HL-60/S4 treated with retinoic acid at 250 ng/mL for 4 days and 3 days (cell line): ENCODE data around the gene ARRB1.

Source experiments
- in situ Hi-C: fragments of 300-500 bp; cut with MboI; formaldehyde crosslinking; loops from 2 replicates; pipeline ENCODE4 v1.7.0; 2022; ENCODE audit warnings: low sequenced_read_pairs

Gene ARRB1

GRCh38 chr11:75263944-75264349 is 87.5 kb downstream of the ARRB1 start:
- in situ Hi-C loops, result no loop called here

DNA sequence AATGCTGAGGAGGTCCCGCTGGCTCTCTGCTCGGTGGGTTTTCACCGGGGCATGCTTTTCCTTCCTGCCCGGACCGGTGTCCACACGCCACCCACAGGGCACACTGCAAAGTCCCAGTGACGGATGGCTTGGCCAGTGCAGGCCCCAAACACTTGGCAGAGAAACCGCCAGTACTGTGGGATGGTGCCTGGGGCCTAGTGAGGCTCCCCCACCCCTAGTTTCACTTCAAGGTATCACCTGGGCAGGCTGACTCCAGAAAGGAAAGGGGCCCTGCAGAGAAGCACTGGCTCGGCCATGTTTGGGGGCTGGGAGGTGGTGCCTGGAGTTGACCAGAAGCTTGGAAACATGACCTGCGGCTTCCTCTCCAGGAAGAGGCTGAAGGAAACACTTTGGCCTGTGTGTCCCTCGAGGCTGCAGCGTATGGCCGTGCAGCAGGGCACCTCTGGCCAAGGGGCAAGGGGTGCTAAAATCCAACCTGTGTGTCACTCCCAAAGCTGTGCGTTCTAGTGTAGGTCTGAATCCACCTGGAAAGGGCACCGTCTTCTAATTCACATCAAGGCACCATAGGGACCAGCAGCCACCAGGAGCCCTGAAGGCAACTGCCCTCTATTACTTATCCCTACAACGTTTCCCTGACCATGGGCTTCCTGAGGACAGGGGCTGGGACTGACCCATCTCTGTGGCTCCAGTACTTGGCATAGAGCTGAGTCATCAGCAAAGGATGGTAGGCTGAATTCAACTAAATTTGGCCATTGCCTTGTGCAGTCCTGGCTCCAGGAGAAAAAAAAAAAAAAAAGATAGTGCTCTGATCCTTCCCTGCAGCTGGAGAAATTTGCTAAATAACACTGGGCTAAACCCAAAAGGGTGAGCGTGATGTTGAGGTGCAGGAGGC is 88.3 kb downstream of the ARRB1 start:
- in situ Hi-C loops, result no loop called here

GRCh38 chr11:75262436-75262835 is 89.0 kb downstream of the ARRB1 start:
- in situ Hi-C loops, result no loop called here

DNA sequence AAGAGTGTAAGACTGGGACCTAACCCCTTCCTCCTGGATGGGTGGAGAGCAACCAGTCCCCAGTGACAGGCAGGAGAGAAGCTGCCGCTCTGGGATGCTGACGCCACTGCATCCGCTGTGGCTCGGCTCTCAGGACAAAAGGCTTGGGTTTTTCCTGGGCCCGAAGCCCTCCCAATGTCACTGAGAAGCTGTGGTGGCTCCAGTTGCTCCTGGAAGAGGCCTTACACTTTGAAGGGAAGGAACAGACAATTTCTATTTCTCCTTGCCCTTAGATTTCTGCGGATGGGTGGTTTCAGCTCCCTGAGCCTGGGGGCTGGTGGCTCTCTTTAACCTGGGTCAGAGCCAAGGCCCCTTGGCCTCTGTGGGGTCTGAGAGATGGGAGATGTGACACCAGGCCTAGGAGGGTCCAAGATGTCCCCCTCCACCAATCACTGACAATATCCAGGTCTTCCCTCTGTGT is 89.5 kb downstream of the ARRB1 start:
- in situ Hi-C loops, result no loop called here

- in situ Hi-C loops, result no loop called here
Measured at GRCh38 chr11:75260396-75261170, 90.9 kb downstream of the ARRB1 start.

- in situ Hi-C loops, result no loop called here
Measured at GRCh38 chr11:75254326-75254725, 97.1 kb downstream of the ARRB1 start.

DNA sequence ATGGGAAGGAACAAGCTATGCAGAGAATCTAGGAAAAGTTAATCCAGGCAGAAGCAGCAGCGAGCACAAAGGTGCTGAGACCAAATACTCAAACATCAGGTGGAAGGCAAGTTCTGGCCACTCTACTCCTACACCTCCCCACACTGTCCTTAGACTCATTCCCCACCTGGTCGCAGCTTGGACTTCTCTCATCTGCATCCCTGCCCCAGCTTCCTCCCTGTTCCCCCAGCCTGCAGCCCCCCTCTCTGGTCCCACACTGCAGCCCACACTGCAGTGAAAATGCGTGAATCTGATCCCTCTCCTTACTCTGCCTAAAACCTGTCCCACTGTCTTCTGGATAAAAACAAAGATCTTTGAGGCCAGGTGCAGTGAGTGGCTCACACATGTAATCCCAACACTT is 101.8 kb downstream of the ARRB1 start:
- in situ Hi-C loops, result loop anchor here (5.0 to 10.0 kb wide), 2 partner anchors 102 to 325 kb away; no protein-coding TSS in a partner anchor

GRCh38 chr11:75248924-75249256 is 102.6 kb downstream of the ARRB1 start:
- in situ Hi-C loops, result loop anchor here (5.0 to 10.0 kb wide), 2 partner anchors 102 to 324 kb away; no protein-coding TSS in a partner anchor

DNA sequence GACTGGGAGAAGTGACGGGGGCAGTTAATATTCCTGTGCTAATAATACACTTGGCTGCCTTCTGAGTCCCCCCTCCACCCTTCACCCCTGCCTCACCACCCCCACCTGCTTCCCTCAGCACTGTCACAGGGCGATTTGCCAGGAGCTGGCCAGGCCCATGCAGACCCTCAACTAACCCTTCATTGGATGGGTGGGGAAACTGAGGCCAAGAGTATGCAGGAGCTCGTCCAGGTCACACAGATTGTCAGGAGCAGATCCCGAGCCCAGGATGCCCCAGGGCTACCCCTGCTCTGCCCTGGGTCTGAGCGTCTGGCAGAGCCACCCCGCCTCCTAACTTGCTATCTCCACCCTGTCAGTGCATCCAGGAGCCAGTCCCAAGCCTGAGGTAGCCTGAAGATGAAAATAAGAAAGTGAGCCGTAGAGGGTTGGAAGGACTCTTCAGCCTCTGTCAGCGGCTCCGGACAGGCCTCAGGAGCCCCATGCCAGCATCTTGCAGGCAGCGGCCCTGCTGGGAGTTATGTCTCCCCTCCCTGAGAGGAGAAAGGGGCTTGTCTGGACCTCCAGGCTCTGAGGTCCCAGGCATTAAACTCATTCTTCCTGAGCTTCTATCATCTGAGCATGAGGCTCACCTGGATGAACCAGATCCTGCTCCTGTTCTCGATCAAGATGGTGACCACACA is 104.7 kb downstream of the ARRB1 start:
- in situ Hi-C loops, result loop anchor here (5.0 to 10.0 kb wide), 2 partner anchors 100 to 322 kb away; no protein-coding TSS in a partner anchor

DNA sequence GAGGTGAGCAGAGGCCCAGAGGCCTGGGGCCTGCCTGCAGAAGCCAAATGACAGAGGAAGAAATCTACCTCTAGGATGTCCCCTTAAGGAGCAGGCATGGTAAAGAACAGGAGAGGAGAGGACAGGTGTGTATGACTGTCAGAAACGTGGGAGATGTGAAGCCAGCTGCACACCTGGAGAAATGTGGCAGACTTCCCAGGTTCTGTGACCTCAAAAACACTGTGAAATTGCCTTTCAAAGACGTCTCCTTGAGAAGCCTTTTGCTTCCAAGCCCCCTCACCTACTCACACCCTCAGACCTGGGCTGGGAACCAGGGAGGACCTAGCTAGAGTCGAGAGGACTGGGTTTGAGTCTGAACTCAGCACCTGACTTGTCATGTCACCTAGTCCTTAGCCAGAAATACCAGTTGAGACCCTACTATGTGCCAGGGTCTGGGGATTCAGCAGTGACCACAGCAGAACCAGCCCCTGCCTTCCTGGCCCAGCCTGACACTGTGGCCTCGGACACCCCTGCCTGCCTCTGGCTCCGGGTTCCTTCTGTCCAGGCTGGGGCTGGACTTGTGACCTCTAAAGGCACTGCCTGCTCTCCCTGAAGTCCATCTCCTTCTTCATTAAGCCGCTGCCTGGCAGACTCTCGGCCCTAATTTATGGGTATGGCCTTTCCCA is 105.3 kb downstream of the ARRB1 start:
- in situ Hi-C loops, result loop anchor here (5.0 to 10.0 kb wide), 2 partner anchors 99 to 321 kb away; no protein-coding TSS in a partner anchor

- in situ Hi-C loops, result loop anchor here (5.0 to 10.0 kb wide), 2 partner anchors 98 to 321 kb away; no protein-coding TSS in a partner anchor
Measured at GRCh38 chr11:75245356-75246005, 106.0 kb downstream of the ARRB1 start.

DNA sequence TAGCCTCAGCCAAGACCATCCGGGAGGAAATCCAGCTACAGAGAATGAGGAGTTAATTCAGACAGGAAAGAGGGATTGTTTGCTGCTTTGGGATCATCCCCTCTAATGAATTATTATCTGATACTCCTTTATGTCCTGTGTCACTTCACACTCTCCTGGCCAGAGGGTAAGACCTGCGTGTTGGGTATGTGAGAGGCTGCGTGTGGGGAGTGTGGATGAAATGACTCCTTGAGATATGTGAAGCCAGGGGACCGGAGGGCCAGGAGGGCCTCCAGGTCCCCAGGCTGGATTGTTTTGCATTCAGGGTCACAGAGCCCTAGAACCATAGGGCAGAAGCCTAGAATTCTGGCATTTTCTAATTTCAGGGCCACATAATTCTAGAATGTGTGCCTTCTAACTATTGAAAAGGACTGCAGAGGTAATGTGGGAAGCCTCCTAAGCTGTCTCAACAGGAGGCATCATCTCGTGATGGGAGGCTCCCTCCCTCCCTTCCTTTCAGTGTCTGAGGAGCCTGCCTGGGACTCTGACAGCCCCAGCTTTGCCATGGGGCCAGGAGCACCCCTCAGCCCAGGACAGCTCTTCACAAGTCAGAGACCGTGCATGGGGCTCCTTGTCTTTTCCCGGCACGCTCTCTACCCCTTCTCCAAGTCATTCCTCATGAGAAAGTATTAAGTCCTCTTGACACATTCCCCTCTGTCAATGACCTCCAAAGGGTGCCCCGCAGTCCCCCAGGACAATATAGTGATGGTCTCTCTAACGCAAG is 107.2 kb downstream of the ARRB1 start:
- in situ Hi-C loops, result loop anchor here (10.0 kb wide), 1 partner anchor 319 kb away; no protein-coding TSS in a partner anchor

DNA sequence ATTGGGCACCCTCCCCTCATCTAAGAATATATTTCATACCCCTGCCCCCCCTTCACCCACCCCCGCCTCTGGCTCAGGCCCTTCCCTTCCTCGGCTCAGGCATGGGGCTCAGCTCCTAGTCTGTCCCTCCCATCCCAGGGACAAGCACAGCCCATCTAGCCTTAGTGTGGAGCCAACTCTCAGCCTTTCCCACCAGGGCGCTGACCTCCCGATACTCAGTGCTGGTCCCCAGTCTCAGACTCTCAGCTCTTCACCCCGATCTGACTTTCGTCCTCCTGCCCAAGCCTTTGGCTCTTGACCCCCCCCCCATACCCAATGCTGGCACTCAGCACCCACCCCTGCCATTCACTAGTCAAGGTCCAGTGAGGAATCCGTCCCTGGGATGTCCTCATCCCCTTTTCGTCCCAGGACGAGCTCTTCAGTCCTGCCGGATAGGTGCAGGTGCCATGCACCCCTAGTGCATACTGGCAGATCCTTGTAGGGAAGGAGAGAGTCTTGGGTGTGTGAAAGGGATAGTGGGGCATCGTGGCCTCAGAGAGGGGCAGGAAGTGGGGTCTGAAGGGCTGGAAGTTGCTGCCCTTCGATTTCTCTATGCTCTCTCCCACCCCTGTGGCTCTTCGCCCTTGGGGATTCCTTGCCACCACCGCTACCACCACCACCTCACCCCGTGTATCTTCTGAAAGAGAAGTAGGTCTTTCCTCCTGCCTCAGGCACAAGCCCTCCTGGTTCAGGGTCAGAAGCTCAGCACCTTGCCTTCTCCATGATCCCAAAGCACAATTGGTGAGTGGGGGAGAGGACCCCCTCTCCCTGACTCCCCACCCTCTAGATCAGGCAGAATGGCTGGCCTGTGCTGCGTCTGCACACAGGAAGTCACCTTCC is 108.5 kb downstream of the ARRB1 start:
- in situ Hi-C loops, result loop anchor here (10.0 kb wide), 1 partner anchor 318 kb away; no protein-coding TSS in a partner anchor

DNA sequence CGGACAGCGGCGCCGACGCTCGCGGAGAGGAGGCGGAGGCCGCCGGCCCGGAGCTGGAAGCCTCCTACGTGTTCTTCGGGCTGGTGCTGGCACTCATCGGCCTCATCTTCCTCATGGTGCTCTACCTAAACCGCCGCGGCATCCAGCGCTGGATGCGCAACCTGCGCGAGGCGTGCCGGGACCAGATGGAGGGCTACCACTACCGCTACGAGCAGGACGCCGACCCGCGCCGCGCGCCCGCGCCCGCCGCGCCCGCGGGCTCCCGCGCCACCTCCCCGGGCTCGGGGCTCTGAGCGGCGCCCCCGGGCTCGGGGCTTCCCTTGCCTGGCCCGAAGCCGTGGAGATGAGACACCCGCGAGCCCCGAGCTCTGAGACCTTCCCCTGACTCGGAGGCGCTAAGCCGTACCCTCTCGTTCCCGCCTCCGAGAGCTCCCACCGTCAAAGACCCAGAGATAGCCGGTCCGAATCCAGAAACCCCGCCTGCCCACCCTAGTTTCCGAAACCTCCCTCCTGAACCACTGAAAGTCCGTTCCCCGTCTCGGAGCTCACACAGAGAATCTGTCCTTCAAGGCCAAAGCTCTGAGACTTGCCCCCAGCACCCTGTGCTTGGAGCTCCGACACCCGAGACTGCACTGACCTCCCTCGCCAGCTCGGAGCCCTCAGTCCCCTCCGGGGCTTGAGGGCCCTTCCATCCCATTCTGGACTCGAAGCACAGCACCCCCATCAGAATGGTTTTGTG is 109.4 kb downstream of the ARRB1 start:
- in situ Hi-C loops, result loop anchor here (10.0 kb wide), 1 partner anchor 317 kb away; no protein-coding TSS in a partner anchor

- in situ Hi-C loops, result loop anchor here (10.0 kb wide), 1 partner anchor 316 kb away; no protein-coding TSS in a partner anchor
Measured at GRCh38 chr11:75241036-75241905, 110.2 kb downstream of the ARRB1 start.
